BLaER1 treated with 17β-estradiol and CSF1 and Interleukin-3, amounts not matched to agents 10 nM and 100 nM (cell line): ENCODE measurements around the gene GUCY1A2.

Source experiments
- H3K27ac ChIP-seq, 11 experiments: shearing (Covaris generic); formaldehyde crosslinking; 2 replicates each; pipeline ENCODE4 v1.8.1; 2022
- H3K27me3 ChIP-seq, 11 experiments: shearing (Covaris generic); formaldehyde crosslinking; 2 replicates each; pipeline ENCODE4 v1.8.1; 2022
- H3K36me3 ChIP-seq, 11 experiments: shearing (Covaris generic); formaldehyde crosslinking; 2 replicates each; pipeline ENCODE4 v1.8.1; 2022
- H3K4me1 ChIP-seq, 10 experiments: shearing (Covaris generic); formaldehyde crosslinking; 2 replicates each; pipeline ENCODE4 v1.8.1; 2022
- H3K4me2 ChIP-seq, 11 experiments: shearing (Covaris generic); formaldehyde crosslinking; 2 replicates each; pipeline ENCODE4 v1.8.1; 2022
- H3K4me3 ChIP-seq, 10 experiments: shearing (Covaris generic); formaldehyde crosslinking; 2 replicates each; pipeline ENCODE4 v1.8.1; 2022
- H3K9ac ChIP-seq, 11 experiments: shearing (Covaris generic); formaldehyde crosslinking; 2 replicates each; pipeline ENCODE4 v1.8.1; 2022
- H3K9me3 ChIP-seq, 11 experiments: shearing (Covaris generic); formaldehyde crosslinking; replicated peaks in 1 of 11; 2 replicates each; pipeline ENCODE4 v1.8.1; 2022
- H4K20me1 ChIP-seq, 11 experiments: shearing (Covaris generic); formaldehyde crosslinking; 2 replicates each; pipeline ENCODE4 v1.8.1; 2022
- Cebpa-rat ChIP-seq, 11 experiments: shearing (Covaris generic); IDR thresholded peaks; 2 replicates each; pipeline ENCODE4 v1.8.1; 2022

The GUCY1A2 gene

GRCh38 chr11:106988151-106989077 is 29.9 kb downstream of the GUCY1A2 start:
- no peak for TF ChIP-seq Cebpa-rat (IDR thresholded peaks at IDR 0.05)

GRCh38 chr11:106986673-106987072 is 31.6 kb downstream of the GUCY1A2 start:
- Histone ChIP-seq H4K20me1 (no peaks in the 10 kb centered on the region), H3K9me3 (no peaks in the 10 kb centered on the region), H3K4me3 (no peak overlapping the region), H3K27me3 (no peaks in the 10 kb centered on the region), H3K27ac (no peak overlapping the region), H3K4me2 (peak overlapping the region in 1 of 11 experiments; percentile 84; a peak in 1 of 22 replicates), H3K36me3 (no peaks in the 10 kb centered on the region), H3K9ac (no peak overlapping the region), H3K4me1 (peaks cover 0 to 54% (median 11%) of the 10 kb centered on the region in 10 experiments; a peak in 12 of 20 replicates)
- TF ChIP-seq Cebpa-rat (IDR thresholded peaks at IDR 0.05), result no peak

More at GRCh38 chr11:106988151-106989077, 29.9 kb downstream of the GUCY1A2 start:
- no peaks in the 10 kb centered on the region for H3K9me3 ChIP-seq
- H4K20me1 ChIP-seq, result no peaks in the 10 kb centered on the region
- no peak overlapping the region for H3K4me3 ChIP-seq
- H3K27me3 ChIP-seq, result no peaks in the 10 kb centered on the region
- H3K4me2 ChIP-seq, result peak overlapping the region in 4 of 11 experiments; percentile 33 to 84 (median 58); a peak in 7 of 22 replicates
- H3K27ac ChIP-seq, result peak overlapping the region in 5 of 11 experiments; percentile 32 to 49 (median 42); a peak in 8 of 22 replicates
- H3K36me3 ChIP-seq, result no peaks in the 10 kb centered on the region
- H3K9ac ChIP-seq, result no peak overlapping the region; a peak in 1 of 22 replicates
- H3K4me1 ChIP-seq, result peaks cover 0 to 53% (median 11%) of the 10 kb centered on the region in 10 experiments; a peak in 12 of 20 replicates

GRCh38 chr11:106986261-106986660 is 32.0 kb downstream of the GUCY1A2 start:
- H3K9ac ChIP-seq, result no peak overlapping the region
- no peak for TF ChIP-seq Cebpa-rat (IDR thresholded peaks at IDR 0.05)
- H4K20me1 ChIP-seq, result no peaks in the 10 kb centered on the region
- H3K9me3 ChIP-seq, result no peaks in the 10 kb centered on the region
- H3K27me3 ChIP-seq, result no peaks in the 10 kb centered on the region
- no peak overlapping the region for H3K4me3 ChIP-seq
- H3K4me2 ChIP-seq, result no peak overlapping the region
- no peaks in the 10 kb centered on the region for H3K36me3 ChIP-seq
- H3K4me1 ChIP-seq, result peaks cover 0 to 54% (median 11%) of the 10 kb centered on the region in 10 experiments; a peak in 12 of 20 replicates
- no peak overlapping the region for H3K27ac ChIP-seq

- Histone ChIP-seq H3K36me3 (no peaks in the 10 kb centered on the region), H3K27me3 (no peaks in the 10 kb centered on the region), H3K9me3 (no peaks in the 10 kb centered on the region), H3K4me2 (peak overlapping the region in 6 of 11 experiments; percentile 2 to 55 (median 32); a peak in 8 of 22 replicates), H4K20me1 (no peaks in the 10 kb centered on the region), H3K4me3 (no peak overlapping the region), H3K9ac (no peak overlapping the region), H3K27ac (no peak overlapping the region), H3K4me1 (peaks cover 0 to 37% (median 11%) of the 10 kb centered on the region in 10 experiments; a peak in 12 of 20 replicates)
- no peak for TF ChIP-seq Cebpa-rat (IDR thresholded peaks at IDR 0.05)
Observed at GRCh38 chr11:106983991-106984390, 34.3 kb downstream of the GUCY1A2 start.

GRCh38 chr11:106983261-106983660 is 35.0 kb downstream of the GUCY1A2 start:
- Histone ChIP-seq H3K9ac (no peak overlapping the region), H3K27me3 (no peaks in the 10 kb centered on the region), H3K4me3 (no peak overlapping the region), H3K9me3 (no peaks in the 10 kb centered on the region), H3K4me2 (peak overlapping the region in 5 of 11 experiments; percentile 2 to 55 (median 44); a peak in 6 of 22 replicates), H4K20me1 (no peaks in the 10 kb centered on the region), H3K27ac (no peak overlapping the region), H3K36me3 (no peaks in the 10 kb centered on the region), H3K4me1 (peaks cover 0 to 31% (median 8%) of the 10 kb centered on the region in 10 experiments; a peak in 11 of 20 replicates)
- TF ChIP-seq Cebpa-rat (IDR thresholded peaks at IDR 0.05), result no peak

- no peak for TF ChIP-seq Cebpa-rat (IDR thresholded peaks at IDR 0.05)
- Histone ChIP-seq H3K4me3 (no peak overlapping the region), H3K27ac (no peak overlapping the region), H3K27me3 (no peaks in the 10 kb centered on the region), H4K20me1 (no peaks in the 10 kb centered on the region), H3K9me3 (no peaks in the 10 kb centered on the region), H3K9ac (no peak overlapping the region), H3K4me2 (no peak overlapping the region), H3K4me1 (no peaks in the 10 kb centered on the region), H3K36me3 (no peaks in the 10 kb centered on the region)
Observed at GRCh38 chr11:106974831-106975230, 43.4 kb downstream of the GUCY1A2 start.

- Histone ChIP-seq H3K27me3 (no peaks in the 10 kb centered on the region), H3K4me2 (peak overlapping the region in 1 of 11 experiments; percentile 20; a peak in 1 of 22 replicates), H3K9ac (no peak overlapping the region), H3K4me3 (no peak overlapping the region), H3K4me1 (no peaks in the 10 kb centered on the region), H3K27ac (no peak overlapping the region), H3K36me3 (no peaks in the 10 kb centered on the region), H4K20me1 (no peaks in the 10 kb centered on the region), H3K9me3 (no peaks in the 10 kb centered on the region)
- no peak for TF ChIP-seq Cebpa-rat (IDR thresholded peaks at IDR 0.05)
Observed at GRCh38 chr11:106971864-106972263, 46.4 kb downstream of the GUCY1A2 start.

GRCh38 chr11:106969644-106970355 is 48.5 kb downstream of the GUCY1A2 start:
- no peaks in the 10 kb centered on the region for H4K20me1 ChIP-seq
- no peak overlapping the region for H3K4me3 ChIP-seq
- no peaks in the 10 kb centered on the region for H3K4me1 ChIP-seq
- no peak overlapping the region for H3K9ac ChIP-seq
- TF ChIP-seq Cebpa-rat (IDR thresholded peaks at IDR 0.05), result no peak
- H3K36me3 ChIP-seq, result no peaks in the 10 kb centered on the region
- H3K4me2 ChIP-seq, result no peak overlapping the region
- no peak overlapping the region for H3K27ac ChIP-seq
- H3K9me3 ChIP-seq, result no peaks in the 10 kb centered on the region
- no peaks in the 10 kb centered on the region for H3K27me3 ChIP-seq

GRCh38 chr11:106962995-106963394 is 55.3 kb downstream of the GUCY1A2 start:
- Histone ChIP-seq H3K27ac (no peak overlapping the region), H3K9me3 (no peaks in the 10 kb centered on the region), H4K20me1 (no peaks in the 10 kb centered on the region), H3K36me3 (no peaks in the 10 kb centered on the region), H3K4me1 (no peaks in the 10 kb centered on the region), H3K9ac (no peak overlapping the region), H3K4me2 (no peak overlapping the region), H3K4me3 (no peak overlapping the region), H3K27me3 (no peaks in the 10 kb centered on the region)
- TF ChIP-seq Cebpa-rat (IDR thresholded peaks at IDR 0.05), result no peak
